CD14-positive monocyte (primary cell): ENCODE measurements around the gene POLG. TPM values are rescaled to one million over a fixed set of nuclear protein-coding genes. Genes with fewer than 3 reads are reported as not detected.

Experiments
- DNase-seq, 3 donors: peaks; one replicate each; pipeline ENCODE4 v3.0.0-alpha.2; 2011 to 2022
- H2AFZ ChIP-seq: 2 replicates; pipeline ENCODE4 v1.6.0; 2012; ENCODE audit warnings: mild to moderate bottlenecking, low read depth, low read length, inconsistent platforms; ENCODE audit not compliant: insufficient read depth, poor library complexity, severe bottlenecking
- H3K27ac ChIP-seq, 2 donors: 1 replicate in 1 of 2; 2 replicates in 1 of 2; pipeline ENCODE4 v1.5.1; 2012 to 2013; ENCODE audit warnings: low read length in 2 of 2, control low read depth in 1 of 2, inconsistent platforms in 1 of 2, low read depth in 1 of 2, mild to moderate bottlenecking in 1 of 2
- H3K27me3 ChIP-seq, 2 donors: one replicate each; pipeline versions ENCODE4 v1.6.0 to v1.6.1; 2011 to 2013; ENCODE audit warnings: low read length in 2 of 2; ENCODE audit not compliant: control insufficient read depth in 2 of 2, insufficient read depth in 2 of 2
- H3K36me3 ChIP-seq, 2 donors: replicated peaks in 1 of 2; 1 replicate in 1 of 2; 2 replicates in 1 of 2; pipeline versions ENCODE4 v1.5.1 to v1.6.1; 2012 to 2013; ENCODE audit warnings: low read length in 2 of 2, control low read depth in 1 of 2, inconsistent platforms in 1 of 2, mild to moderate bottlenecking in 1 of 2; ENCODE audit not compliant: insufficient read depth in 2 of 2, control insufficient read depth in 1 of 2
- H3K4me1 ChIP-seq, 2 donors: 1 replicate in 1 of 2; 2 replicates in 1 of 2; pipeline versions ENCODE4 v1.5.1 to v1.6.1; 2012 to 2013; ENCODE audit warnings: low read length in 2 of 2, control low read depth in 1 of 2, inconsistent platforms in 1 of 2, mild to moderate bottlenecking in 1 of 2, moderate library complexity in 1 of 2; ENCODE audit not compliant: insufficient read depth in 2 of 2, control insufficient read depth in 1 of 2
- H3K4me2 ChIP-seq: replicated peaks from 2 replicates; pipeline ENCODE3; 2012; ENCODE audit warnings: low read length, moderate library complexity, mild to moderate bottlenecking; ENCODE audit not compliant: poor library complexity, severe bottlenecking; ENCODE audit errors: extremely low read depth
- H3K4me3 ChIP-seq, 3 experiments: fragments of 200-600 bp in 1 of 3; sonication (generic) in 1 of 3; replicated peaks in 1 of 3; 1 replicate in 2 of 3; 2 replicates in 1 of 3; pipeline ENCODE4 v1.5.1; 2011 to 2013; ENCODE audit warnings: low read length in 3 of 3, mild to moderate bottlenecking in 3 of 3, control low read depth in 2 of 3, low read depth in 2 of 3, inconsistent platforms in 1 of 3, moderate library complexity in 1 of 3
- H3K79me2 ChIP-seq: 2 replicates; pipeline ENCODE4 v1.6.0; 2012; ENCODE audit warnings: mild to moderate bottlenecking, control low read depth, inconsistent platforms, low read length, moderate library complexity; ENCODE audit not compliant: insufficient read depth
- H3K9ac ChIP-seq: 2 replicates; pipeline ENCODE4 v1.6.0; 2017; ENCODE audit warnings: low read length, mild to moderate bottlenecking; ENCODE audit not compliant: insufficient read depth, poor library complexity, severe bottlenecking
- H3K9me3 ChIP-seq, 2 donors: replicated peaks in 1 of 2; 1 replicate in 1 of 2; 2 replicates in 1 of 2; pipeline versions ENCODE4 v1.5.1 to v1.6.1; 2012 to 2013; ENCODE audit warnings: low read length in 2 of 2, control low read depth in 1 of 2; ENCODE audit not compliant: control insufficient read depth in 1 of 2, insufficient read depth in 1 of 2
- H4K20me1 ChIP-seq: 2 replicates; pipeline ENCODE4 v1.6.0; 2012; ENCODE audit warnings: mild to moderate bottlenecking, low read length, control low read depth, moderate library complexity; ENCODE audit not compliant: insufficient read depth
- H3K27ac Mint-ChIP-seq, 7 donors: one replicate each; pipeline ENCODE4 v1.8.0; 2020; ENCODE audit warnings: mild to moderate bottlenecking in 7 of 7, mixed read lengths in 7 of 7, moderate library complexity in 6 of 7, inconsistent platforms in 2 of 7
- H3K27me3 Mint-ChIP-seq, 3 donors: one replicate each; pipeline ENCODE4 v1.8.0; 2021 to 2022; ENCODE audit warnings: low read depth in 3 of 3, mild to moderate bottlenecking in 3 of 3, mixed read lengths in 3 of 3, moderate library complexity in 3 of 3, inconsistent platforms in 1 of 3
- H3K36me3 Mint-ChIP-seq, 2 donors: one replicate each; pipeline ENCODE4 v1.8.0; 2020; ENCODE audit warnings: mixed read lengths in 2 of 2, inconsistent platforms in 1 of 2, mild to moderate bottlenecking in 1 of 2
- H3K4me1 Mint-ChIP-seq: one replicate; pipeline ENCODE4 v1.8.0; 2020; ENCODE audit warnings: mild to moderate bottlenecking, mixed read lengths
- H3K4me3 Mint-ChIP-seq, 2 donors: one replicate each; pipeline ENCODE4 v1.8.0; 2020; ENCODE audit warnings: mild to moderate bottlenecking in 2 of 2, mixed read lengths in 2 of 2, moderate library complexity in 1 of 2
- H3K9me3 Mint-ChIP-seq, 7 donors: one replicate each; pipeline ENCODE4 v1.8.0; 2020 to 2022; ENCODE audit warnings: mixed read lengths in 7 of 7, mild to moderate bottlenecking in 6 of 7, moderate library complexity in 6 of 7, inconsistent platforms in 2 of 7
- CTCF ChIP-seq: fragments of 200-600 bp; IDR thresholded peaks from one replicate; pipeline ENCODE4 v1.8.0; 2022; ENCODE audit warnings: antibody characterized with exemption, mild to moderate bottlenecking
- WGBS: methylation state at CpG from one replicate; pipeline ENCODE4 v1.1.5; 2013; ENCODE audit warnings: missing lambda C conversion rate; ENCODE audit not compliant: insufficient coverage; 5-methylcytosine and 5-hydroxymethylcytosine counted together
- intact Hi-C, 2 donors: fragments of 100-400 bp; cut with micrococcal nuclease; formaldehyde crosslinking; loops; one replicate each; pipeline versions ENCODE4 v1.15.0 to v1.15.1; 2023
- polyA plus RNA-seq, 3 donors: library from polyadenylated mRNA; depleted of rRNA in 1 of 3; unstranded in 2 of 3; stranded (reverse) in 1 of 3; fragments of 300-500 nt in 2 of 3; fragments of >200 nt in 1 of 3; fragmentation: Illumina TruSeq in 2 of 3; gene quantifications; 1 replicate in 2 of 3; 2 replicates in 1 of 3; pipeline ENCODE4 v1.2.3, GENCODE V29; 2012 to 2021

The POLG gene
- polyA plus RNA-seq, 3 donors = 19.2 to 66.7 (median 21.6) TPM

GRCh38 chr15:89291934-89292438 is 42.6 kb downstream of the POLG start:
- intact Hi-C loops = no loop called here
- H4K20me1 ChIP-seq = no peaks in the 10 kb centered on the region
- Mint-ChIP-seq H3K4me3 (no peak overlapping the region), H3K9me3 (no peaks in the 10 kb centered on the region), H3K36me3 (peaks cover 59 to 77% of the 10 kb centered on the region in 2 donors), H3K27me3 (peaks cover 0 to 3% (median 0%) of the 10 kb centered on the region in 3 donors), H3K27ac (no peak overlapping the region), H3K4me1 (no peaks in the 10 kb centered on the region)
- no peak for TF ChIP-seq CTCF
- H3K9me3 ChIP-seq = no peaks in the 10 kb centered on the region
- H3K27me3 ChIP-seq = no peaks in the 10 kb centered on the region
- no peak overlapping the region for H3K9ac ChIP-seq
- no peak overlapping the region for H2AFZ ChIP-seq
- H3K36me3 ChIP-seq = peaks cover 35 to 78% of the 10 kb centered on the region in 2 donors
- no peak overlapping the region for H3K27ac ChIP-seq
- DNase-seq = no peak
- no peak overlapping the region for H3K4me3 ChIP-seq
- no CpG with 5 or more reads among the region's 2 CpGs for WGBS
- no peaks in the 10 kb centered on the region for H3K79me2 ChIP-seq
- no peaks in the 10 kb centered on the region for H3K4me1 ChIP-seq
- H3K4me2 ChIP-seq = no peak overlapping the region

- Histone ChIP-seq H3K27me3 (no peaks in the 10 kb centered on the region), H4K20me1 (no peaks in the 10 kb centered on the region), H3K36me3 (peaks cover 42 to 92% of the 10 kb centered on the region in 2 donors), H3K4me2 (no peak overlapping the region), H3K27ac (no peak overlapping the region), H3K4me3 (no peak overlapping the region), H2AFZ (no peak overlapping the region), H3K79me2 (no peaks in the 10 kb centered on the region), H3K9me3 (no peaks in the 10 kb centered on the region), H3K9ac (no peak overlapping the region), H3K4me1 (no peaks in the 10 kb centered on the region)
- H3K4me1 Mint-ChIP-seq = no peaks in the 10 kb centered on the region
- H3K27me3 Mint-ChIP-seq = no peaks in the 10 kb centered on the region
- intact Hi-C loops = no loop called here
- no peak overlapping the region for H3K4me3 Mint-ChIP-seq
- H3K36me3 Mint-ChIP-seq = peaks cover 50 to 83% of the 10 kb centered on the region in 2 donors
- H3K9me3 Mint-ChIP-seq = peaks cover 0 to 5% (median 0%) of the 10 kb centered on the region in 7 donors
- DNase-seq = no peak
- 100% methylated on average over 4 of the region's 4 CpGs for WGBS
- no peak for TF ChIP-seq CTCF
- H3K27ac Mint-ChIP-seq = no peak overlapping the region
Observed at GRCh38 chr15:89283201-89283600, 51.4 kb downstream of the POLG start.
